LNCAP (cell line): Measurements from ENCODE around the gene RASGEF1B.

Experiments
- CTCF ChIP-seq: fragments of 450-650 bp; IDR thresholded peaks from 2 replicates; pipeline ENCODE4 v1.5.1; 2017; ENCODE audit warnings: mild to moderate bottlenecking

The RASGEF1B gene

GRCh38 chr4:81482326-81482725 lies 10.6 kb upstream of the RASGEF1B start:
- no peak for TF ChIP-seq CTCF

GRCh38 chr4:81481151-81481550 lies 9.4 kb upstream of the RASGEF1B start:
- no peak for TF ChIP-seq CTCF

- no peak for TF ChIP-seq CTCF
Measured at GRCh38 chr4:81472281-81473182, 825 bp upstream of the RASGEF1B start.

- TF ChIP-seq CTCF: no peak
Measured at GRCh38 chr4:81471298-81471587, 464 bp downstream of the RASGEF1B start.

- TF ChIP-seq CTCF: no peak
Measured at GRCh38 chr4:81470456-81471297, 1.0 kb downstream of the RASGEF1B start.

- TF ChIP-seq CTCF: no peak
Measured at GRCh38 chr4:81469781-81470455, 1.8 kb downstream of the RASGEF1B start.

- no peak for TF ChIP-seq CTCF
Measured at GRCh38 chr4:81468678-81469077, 3.0 kb downstream of the RASGEF1B start.
